WTC11 (cell line): ENCODE results near the gene NAB2.

Experiments used
- CREB1 ChIP-seq: sonication (generic); formaldehyde crosslinking; IDR thresholded peaks from 2 replicates; pipeline ENCODE4 v1.8.0; 2023; ENCODE audit warnings: mild to moderate bottlenecking, missing genetic modification reagents
- GRHL2 ChIP-seq: fragments of 250-450 bp; sonication (Bioruptor Pico); IDR thresholded peaks from 2 replicates; pipeline ENCODE4 v1.8.0; 2022; ENCODE audit warnings: mild to moderate bottlenecking, moderate library complexity; ENCODE audit not compliant: insufficient replicate concordance, severe bottlenecking
- NFATC4 ChIP-seq: fragments of 250-450 bp; sonication (Bioruptor Pico); IDR thresholded peaks from 2 replicates; pipeline ENCODE4 v1.9.0; 2021; ENCODE audit warnings: mild to moderate bottlenecking
- TCF7 ChIP-seq: sonication (generic); formaldehyde crosslinking; IDR thresholded peaks from 2 replicates; pipeline ENCODE4 v1.8.0; 2022; ENCODE audit warnings: mild to moderate bottlenecking, low read depth, missing genetic modification reagents, moderate library complexity
- TP53 ChIP-seq: sonication (generic); formaldehyde crosslinking; IDR thresholded peaks from 2 replicates; pipeline ENCODE4 v1.8.1; 2023; ENCODE audit warnings: mild to moderate bottlenecking, missing genetic modification reagents

- TF ChIP-seq TCF7 (CRISPR knock-in tag) (no peak), GRHL2 (CRISPR knock-in tag) (no peak), TP53 (CRISPR knock-in tag) (no peak), NFATC4 (CRISPR knock-in tag) (no peak), CREB1 (CRISPR knock-in tag) (no peak)
Observed at GRCh38 chr12:57093415-57094207, 4.7 kb downstream of the NAB2 start.
